ENCODE data around the gene SCARB1.
A peak's percentile ranks its signal among the peaks of the same experiment; 100 is the strongest.
"Not testable (repeated sequence)": the region's sequence is repeated elsewhere in the genome, so short reads cannot be mapped to it uniquely, and the experiment has no call there.

The SCARB1 gene

GRCh38 chr12:124863416-124864325 is at the start of gene SCARB1:
TSS of gene SCARB1 (minus strand) at chr12:124863864. CDS start at chr12:124863720, 144 bp downstream.
- peak in 50 of 51 donors; percentile 13 to 92 (median 78) for DNase-seq

GRCh38 chr12:124912529-124913287 is 49.0 kb upstream of the SCARB1 start:
- not testable (repeated sequence) for DNase-seq

GRCh38 chr12:124911521-124911920 is 47.9 kb upstream of the SCARB1 start:
- DNase-seq: not testable (repeated sequence)

GRCh38 chr12:124910561-124911478 is 47.2 kb upstream of the SCARB1 start:
- no peak for DNase-seq

GRCh38 chr12:124909831-124910560 is 46.3 kb upstream of the SCARB1 start:
- no peak for DNase-seq

GRCh38 chr12:124906606-124907261 is 43.1 kb upstream of the SCARB1 start:
- no peak for DNase-seq

- peak in 48 of 51 donors; percentile 4 to 90 (median 70) for DNase-seq
Measured at GRCh38 chr12:124904306-124905098, 40.8 kb upstream of the SCARB1 start.

GRCh38 chr12:124902916-124903315 is 39.3 kb upstream of the SCARB1 start:
- DNase-seq: no peak

GRCh38 chr12:124901003-124901402 is 37.3 kb upstream of the SCARB1 start:
- DNase-seq: no peak

- not testable (repeated sequence) for DNase-seq
Measured at GRCh38 chr12:124900345-124900795, 36.7 kb upstream of the SCARB1 start.

GRCh38 chr12:124898923-124899294 is 35.2 kb upstream of the SCARB1 start:
- DNase-seq: no peak

- DNase-seq: peak in 44 of 51 donors; percentile 2 to 80 (median 28)
Measured at GRCh38 chr12:124898200-124898922, 34.7 kb upstream of the SCARB1 start.

GRCh38 chr12:124896461-124896860 is 32.8 kb upstream of the SCARB1 start:
- DNase-seq: no peak

- DNase-seq: no peak
Measured at GRCh38 chr12:124893792-124894516, 30.3 kb upstream of the SCARB1 start.

- DNase-seq: peak in 4 of 51 donors; percentile 2 to 21 (median 3)
Measured at GRCh38 chr12:124888260-124888659, 24.6 kb upstream of the SCARB1 start.

- DNase-seq: not testable (repeated sequence)
Measured at GRCh38 chr12:124887766-124888165, 24.1 kb upstream of the SCARB1 start.
